Mucosa of gallbladder (tissue), 1 donor: Measurements from ENCODE around the gene PPIH. TPM values are rescaled to one million over a fixed set of nuclear protein-coding genes. Genes with fewer than 3 reads are reported as not detected.
A peak's percentile ranks its signal among the peaks of the same experiment; 100 is the strongest.
"Not testable (repeated sequence)": the region's sequence is repeated elsewhere in the genome, so short reads cannot be mapped to it uniquely, and the experiment has no call there.

Source experiments
- DNase-seq: peaks from one replicate; pipeline ENCODE4 v3.0.0-alpha.2; 2020; ENCODE audit warnings: low spot score
- total RNA-seq: library from RNA; stranded (reverse); gene quantifications from one replicate; pipeline ENCODE4 v1.2.1, GENCODE V29; 2021
- donor health status: DM: no; HTN: no; CAD: no.

Gene PPIH
- total RNA-seq, 1 donor from 2014 or later: 25.4 TPM

DNA sequence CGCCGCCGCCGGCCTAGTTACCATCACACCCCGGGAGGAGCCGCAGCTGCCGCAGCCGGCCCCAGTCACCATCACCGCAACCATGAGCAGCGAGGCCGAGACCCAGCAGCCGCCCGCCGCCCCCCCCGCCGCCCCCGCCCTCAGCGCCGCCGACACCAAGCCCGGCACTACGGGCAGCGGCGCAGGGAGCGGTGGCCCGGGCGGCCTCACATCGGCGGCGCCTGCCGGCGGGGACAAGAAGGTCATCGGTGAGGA lies 24.2 kb downstream of the PPIH start:
- not testable (repeated sequence) for DNase-seq

DNA sequence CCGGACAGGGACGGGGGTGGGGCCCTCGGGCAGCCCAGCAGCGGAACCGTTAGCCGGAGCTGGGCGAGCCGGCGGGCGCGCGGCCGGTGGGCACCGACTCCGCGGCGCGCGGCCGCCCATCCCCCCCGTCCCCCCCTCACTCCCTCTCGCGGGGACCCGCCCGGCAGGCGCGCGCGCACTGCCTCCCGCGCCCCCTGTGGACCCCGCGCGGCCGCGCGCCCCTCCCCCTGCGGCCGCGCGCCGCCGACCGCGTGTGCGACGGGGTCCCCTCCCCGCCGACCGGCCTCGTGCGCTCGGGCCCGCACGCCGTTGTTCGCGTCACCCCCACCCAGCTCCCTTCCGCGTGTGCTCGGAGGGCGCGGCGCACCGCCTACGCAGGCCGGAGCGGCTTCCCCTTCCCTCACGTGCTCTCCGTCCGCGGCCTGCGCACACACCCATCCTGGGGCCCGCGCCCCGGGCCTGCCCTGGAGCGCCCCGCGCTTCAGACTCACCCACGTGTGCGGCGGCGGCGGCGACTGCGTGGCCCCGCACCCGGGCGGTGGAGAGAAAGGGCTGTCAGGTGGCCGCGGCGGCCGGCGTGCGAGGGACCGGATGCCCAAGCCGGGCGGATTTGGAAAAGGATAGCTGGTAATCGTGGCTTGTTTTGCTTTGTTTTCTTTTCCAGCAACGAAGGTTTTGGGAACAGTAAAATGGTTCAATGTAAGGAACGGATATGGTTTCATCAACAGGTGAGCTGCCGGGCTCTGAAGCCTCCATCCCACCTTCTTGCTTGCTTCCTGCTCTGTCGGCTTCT lies 24.7 kb downstream of the PPIH start:
- DNase-seq: peak; percentile 72

DNA sequence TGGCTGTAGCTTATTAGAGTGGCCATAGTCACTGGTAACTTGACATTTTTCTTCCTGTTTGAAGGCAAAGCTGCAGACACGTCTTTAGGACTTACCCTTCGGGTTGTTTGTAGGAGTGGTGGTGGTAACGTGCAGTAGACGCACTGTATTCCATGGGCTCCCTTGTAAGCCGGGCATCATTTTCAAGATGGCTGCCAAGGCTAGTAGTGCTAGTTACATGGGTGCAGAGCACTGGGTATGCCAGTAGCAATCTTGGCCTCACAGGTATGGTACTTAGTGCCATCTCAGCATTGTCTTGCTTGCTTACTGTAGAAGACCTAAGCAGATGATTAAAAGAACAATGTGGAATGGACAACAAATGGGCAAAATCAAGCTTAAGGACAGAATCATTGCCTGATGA lies 25.9 kb downstream of the PPIH start:
- no peak for DNase-seq

DNA sequence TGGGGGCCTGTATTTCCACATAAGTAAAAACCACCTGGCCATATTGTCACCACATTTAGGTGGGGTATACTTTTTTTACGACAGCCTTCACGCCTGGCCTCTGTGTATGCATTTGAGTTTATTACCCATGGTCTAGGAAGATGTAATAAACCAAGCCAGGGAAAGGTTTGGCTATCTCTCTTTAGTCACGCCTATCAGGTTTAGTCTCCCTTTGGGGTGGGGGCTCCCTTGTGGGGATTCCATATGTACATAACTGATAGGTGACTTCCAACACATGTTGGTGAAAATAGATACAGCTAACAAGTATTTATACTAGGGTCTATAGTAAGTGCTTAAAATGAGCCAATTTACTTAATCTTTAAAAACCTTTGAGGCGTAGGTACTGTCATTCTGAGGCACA lies 28.2 kb downstream of the PPIH start:
- DNase-seq: no peak

DNA sequence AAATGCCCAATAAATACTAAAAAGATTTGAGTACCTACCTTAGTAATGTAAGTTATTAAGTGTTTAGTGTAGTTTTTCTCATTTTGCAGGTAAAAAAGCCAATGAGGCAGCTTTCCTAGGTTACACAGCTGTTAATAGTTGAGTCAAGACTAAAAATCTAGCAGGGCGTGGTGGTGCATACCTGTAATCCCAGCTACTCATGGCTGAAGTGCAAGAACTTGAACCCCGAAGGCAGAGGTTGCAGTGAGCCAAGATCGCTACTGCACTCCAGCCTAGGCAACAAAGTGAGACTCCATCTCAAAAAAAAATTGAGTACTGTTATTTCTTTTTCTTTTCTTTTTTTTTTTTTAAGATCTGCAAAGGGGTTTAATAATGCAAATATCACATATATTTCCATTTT lies 31.7 kb downstream of the PPIH start:
- no peak for DNase-seq

DNA sequence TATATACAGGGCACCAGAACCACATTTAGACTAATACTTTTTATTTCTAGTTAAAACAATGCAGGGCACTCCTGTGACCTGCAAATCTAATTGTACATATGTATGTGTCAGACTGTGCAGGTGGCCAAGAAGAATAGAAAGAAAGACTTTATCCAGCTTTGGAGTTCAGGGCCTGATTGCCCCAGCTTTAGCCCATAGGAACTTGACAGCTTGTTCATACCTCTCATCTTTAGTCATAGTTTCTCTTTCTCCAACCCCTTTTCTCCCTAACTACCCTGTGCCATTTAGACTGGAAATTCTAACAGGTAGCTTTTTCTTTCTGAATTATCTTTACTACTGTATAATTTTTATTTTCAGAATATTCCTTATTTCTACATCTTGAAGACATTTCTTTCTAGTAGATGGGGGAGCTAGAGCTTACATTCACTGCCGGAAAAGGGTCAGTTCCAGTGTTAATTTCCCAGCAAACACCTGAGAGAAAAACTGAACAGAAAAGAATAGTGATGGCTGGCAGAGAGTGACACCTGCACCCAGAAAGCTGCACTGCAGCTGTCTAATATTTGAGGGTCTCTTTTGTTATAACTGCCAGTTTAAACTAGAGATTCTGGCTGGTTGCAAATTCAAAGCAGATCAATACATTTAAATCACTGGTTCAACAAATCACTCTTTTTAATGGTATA lies 32.4 kb downstream of the PPIH start:
- no peak for DNase-seq

DNA sequence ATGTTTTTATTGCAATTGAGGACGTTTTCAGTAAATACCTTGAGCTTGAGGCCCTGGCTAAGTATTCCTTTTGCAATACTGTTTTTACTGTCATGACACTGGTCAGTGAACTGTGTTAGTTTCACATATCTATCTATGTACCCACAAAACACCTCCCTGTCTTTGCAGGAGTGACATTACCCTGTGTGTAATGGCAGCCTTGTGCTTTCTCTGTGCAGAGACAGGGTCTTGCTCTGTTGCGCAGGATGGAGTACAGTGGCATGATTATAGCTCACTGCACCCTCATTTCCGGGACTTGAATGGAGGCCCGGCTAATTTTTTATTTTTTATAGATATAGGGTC lies 32.9 kb downstream of the PPIH start:
- DNase-seq: no peak

DNA sequence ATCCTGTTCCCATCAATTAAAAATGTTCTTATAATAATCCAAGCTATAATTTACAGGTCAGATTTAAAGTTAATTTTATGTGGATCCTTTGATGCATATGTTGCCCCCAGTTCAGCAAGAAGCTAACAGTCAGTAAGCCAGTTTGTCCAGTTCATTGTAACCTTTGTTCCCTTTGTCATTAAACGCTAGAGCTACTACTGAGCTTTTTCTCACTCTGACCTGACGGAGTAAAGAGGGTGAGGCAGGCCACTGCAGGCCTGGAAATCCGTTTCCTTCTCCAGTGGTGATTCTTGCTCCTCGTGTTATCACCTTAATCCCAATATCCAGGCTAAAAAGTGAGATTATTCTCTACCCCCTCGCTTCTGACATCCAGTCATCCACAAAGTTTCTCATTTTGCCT lies 34.2 kb downstream of the PPIH start:
- DNase-seq: peak; percentile 29

DNA sequence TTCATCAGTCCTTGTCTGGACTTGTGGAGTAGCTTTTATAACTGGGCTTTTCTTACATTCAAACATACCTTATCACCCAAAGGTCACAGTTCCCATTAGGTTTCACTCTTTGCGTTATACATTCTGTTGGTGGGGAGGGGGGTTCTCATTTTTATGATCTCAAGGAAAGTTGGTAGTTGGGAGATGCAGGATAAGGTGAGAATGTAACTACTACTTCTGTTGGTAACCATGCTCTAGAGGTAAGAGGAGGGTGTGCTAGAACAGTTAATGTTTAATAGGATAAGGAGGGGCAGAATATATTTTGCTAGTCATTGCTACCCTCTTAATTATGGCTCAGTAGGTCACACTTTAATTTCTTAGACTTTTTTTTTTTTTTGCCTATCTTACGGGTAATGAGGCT lies 34.7 kb downstream of the PPIH start:
- no peak for DNase-seq

DNA sequence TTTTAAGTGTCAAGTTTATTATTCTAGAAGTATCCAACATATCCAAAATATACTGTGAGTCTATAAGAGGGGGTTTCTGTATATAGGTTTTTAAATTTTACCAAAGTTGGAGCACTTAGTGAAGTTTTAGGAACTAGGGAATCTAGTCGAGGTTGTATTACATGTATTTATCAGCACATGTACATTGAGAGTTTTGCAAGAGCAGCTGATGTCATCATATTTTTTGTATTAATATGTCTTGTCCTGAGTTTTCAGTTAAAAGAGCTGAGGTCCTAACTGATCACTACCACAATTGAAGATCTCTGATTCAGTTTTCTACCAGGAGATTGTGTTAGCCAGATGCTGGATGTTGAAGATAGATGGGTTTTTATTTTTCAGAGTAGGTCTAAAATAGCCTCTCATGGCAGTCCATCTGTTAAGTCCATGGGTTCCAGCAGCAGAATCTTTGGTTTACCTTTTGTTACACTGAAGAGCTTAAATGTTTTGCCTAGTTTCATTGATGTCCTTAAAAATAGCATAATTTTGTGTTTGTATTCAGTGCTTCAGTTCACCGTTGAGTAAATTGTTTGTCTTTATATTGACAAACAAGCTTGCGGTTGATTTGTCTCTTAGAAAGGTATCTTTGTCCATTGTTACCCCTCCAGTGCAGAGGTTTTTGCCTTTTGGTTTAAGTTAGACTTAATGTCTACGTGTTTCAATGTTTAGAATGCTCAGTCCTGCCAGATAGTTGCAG lies 40.0 kb downstream of the PPIH start:
- no peak for DNase-seq

DNA sequence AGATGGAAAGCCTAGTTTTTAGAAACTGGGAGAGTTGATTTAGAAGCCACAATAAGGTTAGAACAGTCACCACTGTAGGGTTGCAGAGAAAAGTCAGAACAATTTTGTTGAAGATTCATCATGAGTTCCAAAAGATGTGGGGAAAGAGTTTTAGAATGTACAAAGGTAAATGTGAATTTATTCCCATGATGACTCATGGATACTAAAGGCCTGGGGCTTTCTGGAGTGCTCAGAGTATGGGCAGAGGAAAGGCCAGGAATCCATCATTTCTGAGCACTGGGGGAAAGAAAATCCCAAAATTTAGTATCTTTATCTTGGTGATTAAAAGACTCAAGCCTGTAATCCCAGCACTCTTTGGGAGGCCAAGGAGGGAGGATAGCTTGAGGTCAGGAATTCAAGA lies 41.8 kb downstream of the PPIH start:
- DNase-seq: no peak

DNA sequence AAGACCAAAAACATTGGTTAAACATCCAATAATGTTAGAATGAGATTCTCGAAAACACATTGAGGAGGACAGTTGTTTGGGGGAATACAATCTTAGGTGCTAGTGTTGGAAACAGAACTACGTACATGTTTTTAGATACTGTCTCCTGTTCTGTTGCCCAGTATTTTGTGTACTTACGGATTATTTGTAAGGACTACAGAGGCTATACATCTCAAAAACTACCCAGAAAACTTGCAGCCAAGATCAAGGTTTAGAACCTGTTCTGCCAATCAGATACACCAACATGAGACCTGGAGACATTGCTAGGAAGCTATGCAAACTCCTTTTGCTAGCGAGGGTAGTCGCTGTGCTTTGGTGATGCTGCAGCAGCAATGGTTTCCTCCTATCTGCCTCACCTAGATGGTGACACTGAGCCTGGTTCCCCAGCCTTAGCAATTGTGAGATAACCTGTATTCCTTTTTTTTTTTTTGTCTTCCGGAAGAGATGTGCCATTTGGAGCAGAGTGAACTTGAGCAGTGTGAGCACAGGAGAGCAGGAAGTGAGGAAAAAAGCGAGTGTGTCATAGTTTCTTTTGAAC lies 45.8 kb downstream of the PPIH start:
- no peak for DNase-seq

DNA sequence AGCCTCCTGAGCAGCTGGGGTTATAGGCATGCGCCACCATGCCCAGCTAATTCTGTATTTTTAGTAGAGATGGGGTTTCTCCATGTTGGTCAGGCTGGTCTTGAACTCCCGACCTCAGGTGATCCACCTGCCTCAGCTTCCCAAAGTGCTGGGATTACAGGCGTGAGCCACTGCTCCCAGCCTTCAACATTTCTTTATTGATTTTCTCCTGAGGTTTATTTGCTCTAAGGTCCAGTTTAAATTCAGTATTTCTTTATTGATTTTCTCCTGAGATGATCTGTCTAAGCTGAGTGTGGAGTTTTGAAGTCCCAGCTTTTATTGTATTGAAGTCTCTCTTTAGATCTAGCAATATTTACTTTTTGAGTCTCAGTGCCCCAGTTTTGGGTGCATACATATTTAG lies 54.6 kb downstream of the PPIH start:
- DNase-seq: not testable (repeated sequence)

DNA sequence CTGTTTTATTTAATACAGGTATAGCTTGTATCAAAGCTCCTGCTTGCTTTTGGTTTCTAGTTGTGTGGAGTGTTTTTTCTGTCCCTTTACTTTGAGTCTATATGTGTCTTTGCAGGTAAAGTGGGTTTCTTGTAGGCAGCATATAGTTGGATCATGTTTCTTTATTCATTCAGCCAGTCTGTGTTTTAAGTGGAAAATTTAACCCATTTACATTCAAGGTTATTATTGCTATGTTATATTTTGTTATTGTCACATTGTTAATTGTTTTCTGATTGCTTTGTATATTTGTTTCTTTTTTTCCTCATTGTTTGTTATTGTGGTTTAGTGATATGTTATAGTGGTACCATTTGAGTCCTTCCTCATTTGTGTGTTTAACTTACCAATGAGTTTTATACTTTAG lies 55.1 kb downstream of the PPIH start:
- no peak for DNase-seq

DNA sequence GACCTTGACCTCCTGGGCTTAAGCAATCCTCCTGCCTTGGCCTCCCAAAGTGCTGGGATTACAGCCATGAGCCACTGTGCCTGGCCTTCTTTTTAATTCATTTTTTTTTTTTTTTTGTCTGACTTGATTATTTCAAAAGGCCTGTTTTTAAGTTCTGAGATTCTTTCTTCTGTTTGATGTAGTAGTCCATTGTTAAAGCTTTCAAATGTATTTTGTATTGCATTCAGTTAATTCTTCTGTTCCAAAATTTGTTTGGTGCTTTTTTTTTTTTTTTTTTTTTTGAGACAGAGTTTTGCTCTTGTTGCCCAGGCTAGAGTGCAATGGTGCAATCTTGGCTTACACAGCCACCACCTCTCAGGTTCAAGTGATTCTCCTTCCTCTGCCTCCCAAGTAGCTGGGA lies 56.2 kb downstream of the PPIH start:
- DNase-seq: not testable (repeated sequence)

DNA sequence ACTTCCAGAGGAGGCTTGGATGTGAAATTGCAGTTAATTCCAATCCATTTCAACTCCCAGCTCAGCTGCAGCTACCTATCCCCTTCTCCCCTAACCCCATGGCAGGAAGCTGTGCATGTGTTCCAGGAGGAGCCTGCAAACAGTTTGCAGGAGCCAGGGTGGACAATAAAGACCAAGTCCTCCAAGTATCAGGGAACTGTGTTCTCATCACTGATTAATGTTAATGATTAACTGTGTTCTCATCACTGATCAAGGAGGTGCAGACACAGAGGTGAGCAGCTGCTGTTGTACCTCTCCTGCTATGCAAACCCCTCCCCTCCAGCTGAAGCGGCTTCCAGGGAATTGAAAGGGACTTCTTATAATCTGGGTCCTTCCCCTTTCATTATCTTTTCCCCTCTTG lies 62.6 kb downstream of the PPIH start:
- peak; percentile 29 for DNase-seq

DNA sequence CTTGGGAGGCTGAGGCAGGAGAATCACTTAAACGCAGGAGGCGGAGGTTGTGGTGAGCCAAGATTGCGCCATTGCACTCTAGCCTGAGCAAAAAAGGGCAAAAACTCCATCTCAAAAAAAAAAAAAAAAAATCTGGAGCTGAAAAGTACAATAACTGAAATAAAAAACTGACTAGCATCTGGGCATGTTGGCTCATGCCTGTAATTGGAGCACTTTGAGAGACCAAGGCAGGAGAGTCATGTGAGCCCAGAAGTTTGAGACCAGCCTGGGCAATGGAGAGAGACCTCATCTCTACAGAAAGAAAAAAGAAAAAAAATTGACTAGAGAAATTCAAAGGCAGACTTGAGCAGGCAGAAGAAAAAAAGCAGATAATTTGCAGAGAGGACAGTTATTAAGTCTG lies 63.7 kb downstream of the PPIH start:
- DNase-seq: no peak

DNA sequence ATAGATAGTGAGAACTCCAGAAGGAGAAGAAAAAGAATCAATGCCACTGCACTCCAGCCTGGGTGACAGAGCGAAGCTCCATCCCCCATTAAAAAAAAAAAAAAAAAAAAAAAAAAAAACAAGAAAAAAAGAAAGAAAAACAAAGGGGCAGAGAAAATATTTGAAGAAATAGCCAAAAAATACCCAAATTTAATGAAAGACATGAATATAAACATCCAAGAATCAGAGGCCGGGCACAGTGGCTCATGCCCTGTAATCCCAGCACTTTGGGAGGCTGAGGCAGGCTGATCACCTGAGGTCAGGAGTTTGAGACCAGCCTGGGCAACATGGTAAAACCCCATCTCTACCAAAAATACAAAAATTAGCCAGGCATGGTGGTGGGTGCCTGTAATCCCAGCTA lies 64.2 kb downstream of the PPIH start:
- DNase-seq: not testable (repeated sequence)

DNA sequence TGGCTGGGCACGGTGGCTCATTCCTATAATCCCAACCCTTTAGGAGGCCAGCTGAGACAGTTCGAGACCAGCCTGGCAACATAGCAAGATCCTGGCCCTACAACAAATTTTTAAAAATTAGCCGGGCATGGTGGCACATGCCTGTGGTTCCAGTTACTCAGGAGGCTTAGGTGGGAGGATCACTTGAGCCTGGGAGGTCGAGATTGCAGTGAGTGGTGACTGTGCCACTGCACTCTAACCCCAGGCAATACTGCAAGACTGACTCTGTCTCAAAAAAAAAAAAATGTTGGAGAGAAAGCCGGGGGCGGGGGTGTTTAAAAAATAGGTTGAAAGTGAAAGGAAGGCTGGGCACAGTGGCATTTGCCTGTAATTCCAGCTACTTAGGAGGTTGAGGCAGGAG lies 65.3 kb downstream of the PPIH start:
- no peak for DNase-seq

DNA sequence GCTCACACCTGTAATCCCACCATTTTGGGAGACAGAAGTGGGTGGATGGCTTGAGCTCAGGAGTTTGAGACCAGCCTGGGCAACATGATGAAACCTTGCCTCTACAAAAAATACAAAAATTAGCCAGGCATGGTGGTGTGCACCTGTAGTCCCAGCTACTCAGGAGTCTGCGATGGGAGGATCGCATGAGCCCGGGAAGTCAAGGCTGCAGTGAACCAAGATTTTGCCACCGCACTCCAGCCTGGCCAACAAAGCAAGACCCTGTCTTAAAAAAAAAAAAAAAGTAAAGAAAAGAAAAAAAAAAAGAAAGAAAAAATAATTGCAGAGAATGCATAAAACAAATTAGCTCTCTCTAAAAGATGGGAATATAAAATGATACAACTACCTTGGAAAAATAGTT lies 67.6 kb downstream of the PPIH start:
- DNase-seq: not testable (repeated sequence)
